Neural cell (in vitro differentiated cells): ENCODE measurements around the gene RAB33B.

Source experiments
- EP300 ChIP-seq: fragments of 450-650 bp; conservative IDR thresholded peaks from 2 replicates; pipeline ENCODE4 v1.6.1; 2014; ENCODE audit warnings: antibody characterized with exemption, mild to moderate bottlenecking, moderate library complexity; ENCODE audit not compliant: poor library complexity, severe bottlenecking
- TF ChIP-seq, protein P1 (sequence below): IDR thresholded peaks from 2 replicates; pipeline ENCODE4 v1.6.1; 2012; ENCODE audit warnings: borderline replicate concordance
- TF ChIP-seq, protein P2 (sequence below): fragments of 450-650 bp; IDR thresholded peaks from 2 replicates; pipeline ENCODE4 v1.5.1; 2014; ENCODE audit warnings: antibody characterized with exemption, mild to moderate bottlenecking, moderate library complexity; ENCODE audit not compliant: poor library complexity, severe bottlenecking

DNA sequence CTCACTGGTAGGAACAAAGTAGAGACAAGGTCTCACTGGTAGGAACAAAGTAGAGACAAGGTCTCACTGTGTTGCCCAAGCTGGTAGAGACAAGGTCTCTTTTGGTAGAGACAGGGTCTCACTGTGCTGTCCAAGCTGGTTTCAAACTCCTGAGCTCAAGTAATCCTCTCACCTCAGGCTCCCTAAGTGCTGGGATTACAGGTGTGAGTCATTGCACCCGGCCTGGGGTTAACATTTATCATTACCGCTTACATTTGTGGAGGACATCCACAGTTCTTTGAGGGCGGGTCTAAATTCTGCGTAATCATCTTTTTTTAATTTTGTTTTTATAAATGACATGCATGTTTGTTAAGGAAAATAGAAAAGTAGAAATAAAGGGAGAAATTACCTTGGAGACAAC lies 12.0 kb downstream of the RAB33B start:
- TF ChIP-seq EP300, result no peak
- TF ChIP-seq, protein P1, sequence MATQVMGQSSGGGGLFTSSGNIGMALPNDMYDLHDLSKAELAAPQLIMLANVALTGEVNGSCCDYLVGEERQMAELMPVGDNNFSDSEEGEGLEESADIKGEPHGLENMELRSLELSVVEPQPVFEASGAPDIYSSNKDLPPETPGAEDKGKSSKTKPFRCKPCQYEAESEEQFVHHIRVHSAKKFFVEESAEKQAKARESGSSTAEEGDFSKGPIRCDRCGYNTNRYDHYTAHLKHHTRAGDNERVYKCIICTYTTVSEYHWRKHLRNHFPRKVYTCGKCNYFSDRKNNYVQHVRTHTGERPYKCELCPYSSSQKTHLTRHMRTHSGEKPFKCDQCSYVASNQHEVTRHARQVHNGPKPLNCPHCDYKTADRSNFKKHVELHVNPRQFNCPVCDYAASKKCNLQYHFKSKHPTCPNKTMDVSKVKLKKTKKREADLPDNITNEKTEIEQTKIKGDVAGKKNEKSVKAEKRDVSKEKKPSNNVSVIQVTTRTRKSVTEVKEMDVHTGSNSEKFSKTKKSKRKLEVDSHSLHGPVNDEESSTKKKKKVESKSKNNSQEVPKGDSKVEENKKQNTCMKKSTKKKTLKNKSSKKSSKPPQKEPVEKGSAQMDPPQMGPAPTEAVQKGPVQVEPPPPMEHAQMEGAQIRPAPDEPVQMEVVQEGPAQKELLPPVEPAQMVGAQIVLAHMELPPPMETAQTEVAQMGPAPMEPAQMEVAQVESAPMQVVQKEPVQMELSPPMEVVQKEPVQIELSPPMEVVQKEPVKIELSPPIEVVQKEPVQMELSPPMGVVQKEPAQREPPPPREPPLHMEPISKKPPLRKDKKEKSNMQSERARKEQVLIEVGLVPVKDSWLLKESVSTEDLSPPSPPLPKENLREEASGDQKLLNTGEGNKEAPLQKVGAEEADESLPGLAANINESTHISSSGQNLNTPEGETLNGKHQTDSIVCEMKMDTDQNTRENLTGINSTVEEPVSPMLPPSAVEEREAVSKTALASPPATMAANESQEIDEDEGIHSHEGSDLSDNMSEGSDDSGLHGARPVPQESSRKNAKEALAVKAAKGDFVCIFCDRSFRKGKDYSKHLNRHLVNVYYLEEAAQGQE, result no peak
- TF ChIP-seq, protein P2, sequence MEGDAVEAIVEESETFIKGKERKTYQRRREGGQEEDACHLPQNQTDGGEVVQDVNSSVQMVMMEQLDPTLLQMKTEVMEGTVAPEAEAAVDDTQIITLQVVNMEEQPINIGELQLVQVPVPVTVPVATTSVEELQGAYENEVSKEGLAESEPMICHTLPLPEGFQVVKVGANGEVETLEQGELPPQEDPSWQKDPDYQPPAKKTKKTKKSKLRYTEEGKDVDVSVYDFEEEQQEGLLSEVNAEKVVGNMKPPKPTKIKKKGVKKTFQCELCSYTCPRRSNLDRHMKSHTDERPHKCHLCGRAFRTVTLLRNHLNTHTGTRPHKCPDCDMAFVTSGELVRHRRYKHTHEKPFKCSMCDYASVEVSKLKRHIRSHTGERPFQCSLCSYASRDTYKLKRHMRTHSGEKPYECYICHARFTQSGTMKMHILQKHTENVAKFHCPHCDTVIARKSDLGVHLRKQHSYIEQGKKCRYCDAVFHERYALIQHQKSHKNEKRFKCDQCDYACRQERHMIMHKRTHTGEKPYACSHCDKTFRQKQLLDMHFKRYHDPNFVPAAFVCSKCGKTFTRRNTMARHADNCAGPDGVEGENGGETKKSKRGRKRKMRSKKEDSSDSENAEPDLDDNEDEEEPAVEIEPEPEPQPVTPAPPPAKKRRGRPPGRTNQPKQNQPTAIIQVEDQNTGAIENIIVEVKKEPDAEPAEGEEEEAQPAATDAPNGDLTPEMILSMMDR, result no peak
